Upper lobe of right lung (tissue), 1 donor: Measurements from ENCODE around the gene LIG4. TPM values are rescaled to one million over a fixed set of nuclear protein-coding genes. Genes with fewer than 3 reads are reported as not detected.

Experiments used
- ATAC-seq: fragments of 200-7000 bp; cut with Tn5 transposase; one replicate; pipeline ENCODE4 v1.9.1; 2020; ENCODE audit warnings: mild to moderate bottlenecking, moderate library complexity
- DNase-seq: peaks from one replicate; pipeline ENCODE4 v3.0.0-alpha.2; 2020
- H3K27ac ChIP-seq: fragments of 200-600 bp; one replicate; pipeline ENCODE4 v1.8.0; 2022
- H3K27me3 ChIP-seq: fragments of 200-600 bp; one replicate; pipeline ENCODE4 v1.8.0; 2022; ENCODE audit warnings: mild to moderate bottlenecking
- H3K36me3 ChIP-seq: fragments of 200-600 bp; one replicate; pipeline ENCODE4 v1.8.0; 2022
- H3K4me1 ChIP-seq: fragments of 200-600 bp; one replicate; pipeline ENCODE4 v1.8.0; 2022
- H3K4me3 ChIP-seq: fragments of 200-600 bp; one replicate; pipeline ENCODE4 v1.8.0; 2022; ENCODE audit warnings: mild to moderate bottlenecking
- H3K9me3 ChIP-seq: fragments of 200-600 bp; one replicate; pipeline ENCODE4 v1.8.0; 2022
- CTCF ChIP-seq: fragments of 200-600 bp; IDR thresholded peaks from one replicate; pipeline ENCODE4 v1.8.0; 2022; ENCODE audit warnings: antibody characterized with exemption
- intact Hi-C: fragments of 100-400 bp; cut with DNase I; formaldehyde crosslinking; loops from one replicate; pipeline ENCODE4 v1.11.0; 2022
- total RNA-seq: library from RNA; stranded (reverse); fragmentation: NEBNext Ultra II Directional; extraction: Animal tissue kit (Norgen Biotek cat#: 25700); gene quantifications from one replicate; pipeline ENCODE4 v1.2.1, GENCODE V29; 2021
- donor health status: DM: no; HTN: yes; CAD: no; lungs with severe emphysema.

LIG4 gene
- total RNA-seq, 1 donor from 2014 or later: 10.9 TPM

GRCh38 chr13:108168929-108169328, 46.4 kb downstream of the LIG4 start:
- Histone ChIP-seq H3K36me3 (no peaks in the 10 kb centered on the region), H3K4me1 (no peaks in the 10 kb centered on the region), H3K27ac (no peak overlapping the region), H3K4me3 (no peak overlapping the region), H3K9me3 (no peaks in the 10 kb centered on the region), H3K27me3 (no peaks in the 10 kb centered on the region)
- intact Hi-C loops: no loop called here
- no peak for TF ChIP-seq CTCF
- DNase-seq: no peak
- ATAC-seq: no peak

- Histone ChIP-seq H3K27me3 (no peaks in the 10 kb centered on the region), H3K9me3 (no peaks in the 10 kb centered on the region), H3K4me1 (no peaks in the 10 kb centered on the region), H3K36me3 (no peaks in the 10 kb centered on the region), H3K27ac (no peak overlapping the region), H3K4me3 (no peak overlapping the region)
- intact Hi-C loops: no loop called here
- ATAC-seq (no peak), DNase-seq (no peak)
- no peak for TF ChIP-seq CTCF
Measured at GRCh38 chr13:108166078-108166477, 49.3 kb downstream of the LIG4 start.

GRCh38 chr13:108158746-108159145, 56.6 kb downstream of the LIG4 start:
- no peak for TF ChIP-seq CTCF
- ATAC-seq: no peak
- H3K4me1 ChIP-seq: no peaks in the 10 kb centered on the region
- no peaks in the 10 kb centered on the region for H3K9me3 ChIP-seq
- no peaks in the 10 kb centered on the region for H3K27me3 ChIP-seq
- H3K36me3 ChIP-seq: no peaks in the 10 kb centered on the region
- intact Hi-C loops: loop anchor here (10.0 kb wide), 1 partner anchor 944 kb away; no protein-coding TSS in a partner anchor
- H3K27ac ChIP-seq: no peak overlapping the region
- no peak overlapping the region for H3K4me3 ChIP-seq
- no peak for DNase-seq

Other genes starting within 250 kb of the LIG4 start
- 12.8 TPM for gene ABHD13, start 2.9 kb upstream of the LIG4 start, total RNA-seq
- 12.2 TPM for gene TNFSF13B, start 54.2 kb upstream of the LIG4 start, total RNA-seq